22Rv1 (cell line): ENCODE results near the gene GPS2.
"Not testable (repeated sequence)": the region's sequence is repeated elsewhere in the genome, so short reads cannot be mapped to it uniquely, and the experiment has no call there.

Source experiments
- H3K27ac ChIP-seq: fragments of 450-650 bp; 2 replicates; pipeline ENCODE4 v1.5.1; 2017
- CTCF ChIP-seq: fragments of 450-650 bp; IDR thresholded peaks from 2 replicates; pipeline ENCODE4 v1.5.1; 2017; ENCODE audit warnings: mild to moderate bottlenecking
- ZFX ChIP-seq: fragments of 450-650 bp; IDR thresholded peaks from 2 replicates; pipeline ENCODE4 v1.6.1; 2017; ENCODE audit warnings: antibody characterized with exemption, borderline replicate concordance

The GPS2 gene

GRCh38 chr17:7348478-7349242 is 33.5 kb upstream of the GPS2 start:
- no peak for TF ChIP-seq ZFX
- no peak for TF ChIP-seq CTCF
- H3K27ac ChIP-seq = peak overlapping the region; percentile 91; the same call in 1 of the 2 replicates

- TF ChIP-seq CTCF (no peak), ZFX (no peak)
- H3K27ac ChIP-seq = no peak overlapping the region
Observed at GRCh38 chr17:7347630-7348477, 32.7 kb upstream of the GPS2 start.

GRCh38 chr17:7346761-7347614 is 31.8 kb upstream of the GPS2 start:
- no peak overlapping the region for H3K27ac ChIP-seq
- TF ChIP-seq CTCF = no peak

- TF ChIP-seq CTCF = no peak
- no peak for TF ChIP-seq ZFX
Observed at GRCh38 chr17:7343250-7343649, 28.1 kb upstream of the GPS2 start.

GRCh38 chr17:7341842-7342241 is 26.7 kb upstream of the GPS2 start:
- H3K27ac ChIP-seq = no peak overlapping the region
- no peak for TF ChIP-seq CTCF
- no peak for TF ChIP-seq ZFX

More at GRCh38 chr17:7343250-7343649, 28.1 kb upstream of the GPS2 start:
- no peak overlapping the region for H3K27ac ChIP-seq

GRCh38 chr17:7340179-7340578 is 25.0 kb upstream of the GPS2 start:
- TF ChIP-seq CTCF = no peak
- TF ChIP-seq ZFX = no peak
- H3K27ac ChIP-seq = no peak overlapping the region

GRCh38 chr17:7337600-7337999 is 22.4 kb upstream of the GPS2 start:
- not testable (repeated sequence) for H3K27ac ChIP-seq
